ENCODE data around the gene XYLT1. TPM values are rescaled to one million over a fixed set of nuclear protein-coding genes. Genes with fewer than 3 reads are reported as not detected.

XYLT1 gene
- total and polyA plus RNA-seq, 9 of the 15 experiments (the other 6 are each of a cell fraction or from before 2014, with no cell fraction given), result 0.03 to 0.09 (median 0.08) TPM; not detected in 6

DNA sequence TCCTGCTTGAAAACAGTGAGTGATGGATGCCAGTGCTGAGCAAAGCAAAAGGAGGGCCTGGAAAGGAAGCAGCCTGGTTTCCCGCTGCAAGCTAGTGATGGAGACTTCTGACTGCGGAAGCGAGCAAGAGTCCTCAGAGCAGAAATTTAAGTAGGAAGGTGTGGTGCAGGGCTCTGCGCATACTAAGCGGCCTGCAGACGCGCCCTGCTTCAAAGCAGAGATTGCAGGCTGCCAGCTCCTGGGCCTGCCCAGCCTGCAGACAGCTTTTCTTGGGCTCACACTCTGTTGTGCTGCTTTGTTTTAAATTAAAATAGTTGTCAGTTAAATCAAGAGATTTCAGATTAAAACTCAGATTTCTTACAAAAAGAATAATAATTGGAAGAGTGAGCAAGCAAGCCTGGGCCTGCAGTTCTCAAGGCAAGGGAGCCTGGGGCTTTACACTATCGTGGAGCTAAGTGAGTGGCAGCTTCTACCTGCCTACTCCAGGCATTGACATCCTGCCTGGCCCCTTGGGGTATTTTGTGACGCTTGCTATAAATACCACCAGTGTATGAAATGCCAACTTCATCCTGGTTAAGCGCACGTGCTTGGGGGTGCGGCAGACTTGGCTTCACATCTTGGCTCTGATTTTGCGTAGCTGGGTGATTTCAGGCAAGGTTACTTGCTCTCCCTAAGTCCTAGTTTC is 237.3 kb downstream of the XYLT1 start:
- WGBS (ENCODE audit: insufficient coverage, low coverage, missing lambda C conversion rate), result 0% methylated on average over 13 of the region's 13 CpGs
- no peak overlapping the region for H3K27ac ChIP-seq (ENCODE audit: extremely low read depth, low read depth, low read length)
- in situ Hi-C loops (cut with MboI), result no loop called here
- CTCF ChIA-PET (ENCODE audit: low intra/inter-chr PET ratio), result no interaction called here
- BruUV-seq (replicated peaks), result no TSS peak
- H3K4me2 ChIP-seq (ENCODE audit: insufficient read depth, low read length), result no peak overlapping the region
- no peaks in the 10 kb centered on the region for H4K20me1 ChIP-seq (replicated peaks; ENCODE audit: control insufficient read depth, insufficient read depth, low read length)
- no peak overlapping the region for H3K4me3 ChIP-seq
- H2AFZ ChIP-seq (ENCODE audit: low read depth, low read length), result no peak overlapping the region
- FAIRE-seq (no peak), DNase-seq (ENCODE audit: extremely low read depth in 1 of 4, low spot score in 3 of 4) (no peak), ATAC-seq (no peak)
- POLR2A ChIA-PET, result interaction anchor here (0.5 to 0.6 kb wide), 2 partner anchors 114 to 472 kb away, joined by 3 read pairs; no protein-coding TSS in a partner anchor
- no peak overlapping the region for H3K9ac ChIP-seq (ENCODE audit: insufficient read depth in 1 of 2, low read depth in 2 of 2, low read length in 2 of 2)
- no peaks in the 10 kb centered on the region for H3K36me3 ChIP-seq (ENCODE audit: control insufficient read depth, insufficient read depth, low read length)
- no peaks in the 10 kb centered on the region for H3K9me1 ChIP-seq (ENCODE audit: control insufficient read depth, insufficient read depth, low read length)
- intact Hi-C loops (cut with micrococcal nuclease), result no loop called here
- H3K9me3 ChIP-seq (replicated peaks; ENCODE audit: control insufficient read depth, insufficient read depth, low read depth, low read length), result no peaks in the 10 kb centered on the region
- H3K79me2 ChIP-seq (ENCODE audit: control insufficient read depth, insufficient read depth, low read length), result no peaks in the 10 kb centered on the region
- no peak for TF ChIP-seq SMC3 (conservative IDR thresholded peaks at IDR 0.05; ENCODE audit: insufficient read depth, low read depth, low read length)
- TF ChIP-seq, protein P1, sequence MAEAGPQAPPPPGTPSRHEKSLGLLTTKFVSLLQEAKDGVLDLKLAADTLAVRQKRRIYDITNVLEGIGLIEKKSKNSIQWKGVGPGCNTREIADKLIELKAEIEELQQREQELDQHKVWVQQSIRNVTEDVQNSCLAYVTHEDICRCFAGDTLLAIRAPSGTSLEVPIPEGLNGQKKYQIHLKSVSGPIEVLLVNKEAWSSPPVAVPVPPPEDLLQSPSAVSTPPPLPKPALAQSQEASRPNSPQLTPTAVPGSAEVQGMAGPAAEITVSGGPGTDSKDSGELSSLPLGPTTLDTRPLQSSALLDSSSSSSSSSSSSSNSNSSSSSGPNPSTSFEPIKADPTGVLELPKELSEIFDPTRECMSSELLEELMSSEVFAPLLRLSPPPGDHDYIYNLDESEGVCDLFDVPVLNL (CRISPR knock-in tag; IDR thresholded peaks at IDR 0.05; ENCODE audit: low read depth), result no peak
- TF ChIP-seq ETV1 (tag; conservative IDR thresholded peaks at IDR 0.05; ENCODE audit: low read depth), result no peak
- no peak for TF ChIP-seq TEAD1 (CRISPR knock-in tag; IDR thresholded peaks at IDR 0.05)
- no peak for TF ChIP-seq FOXJ3 (CRISPR knock-in tag; IDR thresholded peaks at IDR 0.05)
- no peak for TF ChIP-seq KDM2B (CRISPR knock-in tag; IDR thresholded peaks at IDR 0.05)
- peaks cover 2 to 35% of the 10 kb centered on the region in 2 experiments; a peak in 4 of 5 replicates for H3K27me3 ChIP-seq (ENCODE audit: control insufficient read depth in 2 of 2, insufficient read depth in 2 of 2, low read length in 2 of 2)
- H3K4me1 ChIP-seq (replicated peaks in 1 of 2; ENCODE audit: control insufficient read depth in 2 of 2, insufficient read depth in 2 of 2, low read length in 2 of 2), result no peaks in the 10 kb centered on the region

Measured in K562 (cell line).